MM.1S (cell line): Measurements from ENCODE around the gene OCRL.

ENCODE experiments used
- DNase-seq: peaks from one replicate; pipeline ENCODE4 v3.0.0-alpha.2; 2015
- H2AFZ ChIP-seq: fragments of 300-600 bp; sonication (generic); 2 replicates; pipeline ENCODE4 v1.6.0; 2016; ENCODE audit warnings: antibody characterized with exemption, low read length
- H3F3A ChIP-seq: fragments of 300-600 bp; sonication (generic); 2 replicates; pipeline ENCODE4 v1.6.1; 2016; ENCODE audit warnings: mild to moderate bottlenecking, antibody characterized with exemption, low read length, moderate library complexity, mixed read lengths; ENCODE audit not compliant: insufficient read depth
- H3K27ac ChIP-seq: fragments of 300-600 bp; sonication (generic); 2 replicates; pipeline ENCODE4 v1.5.1; 2016; ENCODE audit warnings: mild to moderate bottlenecking, low read length
- H3K27me3 ChIP-seq: fragments of 300-600 bp; sonication (generic); replicated peaks from 2 replicates; pipeline ENCODE4 v1.6.0; 2016; ENCODE audit warnings: low read length; ENCODE audit not compliant: insufficient read depth
- H3K36me3 ChIP-seq: fragments of 300-600 bp; sonication (generic); replicated peaks from 2 replicates; pipeline ENCODE4 v1.6.1; 2016; ENCODE audit warnings: mild to moderate bottlenecking, low read length, mixed read lengths; ENCODE audit not compliant: insufficient read depth
- H3K4me1 ChIP-seq: fragments of 300-600 bp; sonication (generic); 2 replicates; pipeline ENCODE4 v1.6.1; 2016; ENCODE audit warnings: low read length, mixed read lengths
- H3K4me2 ChIP-seq: fragments of 300-600 bp; sonication (generic); 2 replicates; pipeline ENCODE4 v1.6.0; 2016; ENCODE audit warnings: low read depth, low read length
- H3K4me3 ChIP-seq: fragments of 300-600 bp; sonication (generic); 2 replicates; pipeline ENCODE4 v1.5.1; 2016; ENCODE audit warnings: low read length, mixed read lengths
- H3K79me2 ChIP-seq: fragments of 300-600 bp; sonication (generic); 2 replicates; pipeline ENCODE4 v1.6.1; 2016; ENCODE audit warnings: mixed run types, low read length, mixed read lengths
- H3K9ac ChIP-seq: fragments of 300-600 bp; sonication (generic); 2 replicates; pipeline ENCODE4 v1.6.1; 2016; ENCODE audit warnings: low read length, mixed read lengths
- H3K9me2 ChIP-seq: fragments of 300-600 bp; sonication (generic); replicated peaks from 2 replicates; pipeline ENCODE4 v1.6.1; 2016; ENCODE audit warnings: mild to moderate bottlenecking, low read length, mixed read lengths; ENCODE audit not compliant: insufficient read depth
- H3K9me3 ChIP-seq: fragments of 300-600 bp; sonication (generic); replicated peaks from 2 replicates; pipeline ENCODE4 v1.6.1; 2016; ENCODE audit warnings: mild to moderate bottlenecking, low read length, mixed read lengths; ENCODE audit not compliant: insufficient read depth
- H4K20me1 ChIP-seq: fragments of 300-600 bp; sonication (generic); 2 replicates; pipeline ENCODE4 v1.6.1; 2016; ENCODE audit warnings: mild to moderate bottlenecking, low read length, moderate library complexity, mixed read lengths; ENCODE audit not compliant: insufficient read depth
- EZH2 ChIP-seq: fragments of 300-600 bp; sonication (generic); optimal IDR thresholded peaks from 2 replicates; pipeline ENCODE3; 2017; ENCODE audit warnings: low read depth, mild to moderate bottlenecking, antibody characterized with exemption, low read length, mixed read lengths
- EZH2phosphoT487 ChIP-seq: fragments of 300-600 bp; sonication (generic); IDR thresholded peaks from 2 replicates; pipeline ENCODE4 v1.6.1; 2018; ENCODE audit warnings: antibody characterized with exemption, low read length
- TF ChIP-seq, protein P1 (sequence below): fragments of 300-600 bp; sonication (generic); IDR thresholded peaks from 2 replicates; pipeline ENCODE4 v1.5.1; 2016; ENCODE audit warnings: antibody characterized with exemption, low read length, mixed read lengths

OCRL gene

DNA sequence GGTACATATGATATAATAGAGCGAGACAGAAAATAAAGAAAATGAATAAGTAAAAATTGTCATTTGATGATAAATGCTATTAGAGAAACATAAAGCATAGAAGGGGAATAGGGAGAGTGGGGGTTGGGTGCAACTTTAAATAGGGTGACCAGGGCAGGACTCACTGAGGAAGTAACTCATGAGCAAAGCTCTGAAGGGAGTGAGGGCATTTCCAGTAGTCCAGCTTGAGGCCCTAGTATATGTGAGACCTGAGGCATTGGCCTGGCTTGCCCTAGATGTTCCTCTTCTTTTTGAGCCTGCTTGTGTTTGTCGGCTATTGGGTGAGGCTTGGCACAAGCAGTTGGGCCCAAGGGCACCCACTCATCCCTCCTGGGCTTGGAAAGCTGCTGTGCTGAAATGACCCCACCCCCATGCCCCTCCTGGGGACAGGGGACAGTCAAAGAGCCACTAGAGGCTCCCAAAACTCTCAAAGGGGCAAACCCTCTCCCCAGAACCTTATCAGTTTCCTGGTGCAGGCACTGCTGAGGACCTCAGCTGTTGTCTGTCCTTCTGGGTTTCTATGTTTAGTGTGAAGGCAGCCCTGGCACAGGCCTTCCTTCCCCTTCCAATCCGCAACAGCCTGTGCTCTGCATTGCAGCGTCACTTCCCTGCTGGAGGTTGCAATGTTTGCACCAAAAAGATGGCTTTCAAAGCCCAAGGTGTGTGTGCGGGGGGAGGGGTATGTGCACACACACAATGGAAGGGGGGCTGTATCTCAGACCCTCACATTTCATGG, 74.6 kb downstream of the OCRL start:
- TF ChIP-seq EZH2phosphoT487, result no peak
- TF ChIP-seq EZH2, result no peak
- TF ChIP-seq, protein P1, sequence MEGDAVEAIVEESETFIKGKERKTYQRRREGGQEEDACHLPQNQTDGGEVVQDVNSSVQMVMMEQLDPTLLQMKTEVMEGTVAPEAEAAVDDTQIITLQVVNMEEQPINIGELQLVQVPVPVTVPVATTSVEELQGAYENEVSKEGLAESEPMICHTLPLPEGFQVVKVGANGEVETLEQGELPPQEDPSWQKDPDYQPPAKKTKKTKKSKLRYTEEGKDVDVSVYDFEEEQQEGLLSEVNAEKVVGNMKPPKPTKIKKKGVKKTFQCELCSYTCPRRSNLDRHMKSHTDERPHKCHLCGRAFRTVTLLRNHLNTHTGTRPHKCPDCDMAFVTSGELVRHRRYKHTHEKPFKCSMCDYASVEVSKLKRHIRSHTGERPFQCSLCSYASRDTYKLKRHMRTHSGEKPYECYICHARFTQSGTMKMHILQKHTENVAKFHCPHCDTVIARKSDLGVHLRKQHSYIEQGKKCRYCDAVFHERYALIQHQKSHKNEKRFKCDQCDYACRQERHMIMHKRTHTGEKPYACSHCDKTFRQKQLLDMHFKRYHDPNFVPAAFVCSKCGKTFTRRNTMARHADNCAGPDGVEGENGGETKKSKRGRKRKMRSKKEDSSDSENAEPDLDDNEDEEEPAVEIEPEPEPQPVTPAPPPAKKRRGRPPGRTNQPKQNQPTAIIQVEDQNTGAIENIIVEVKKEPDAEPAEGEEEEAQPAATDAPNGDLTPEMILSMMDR, result no peak
- H3K36me3 ChIP-seq, result no peaks in the 10 kb centered on the region
- no peaks in the 10 kb centered on the region for H3K9me2 ChIP-seq
- no peaks in the 10 kb centered on the region for H3K27me3 ChIP-seq
- no peak overlapping the region for H3K9ac ChIP-seq
- H3K27ac ChIP-seq, result no peak overlapping the region
- H3K79me2 ChIP-seq, result no peaks in the 10 kb centered on the region
- H3F3A ChIP-seq, result no peaks in the 10 kb centered on the region
- H3K4me2 ChIP-seq, result no peak overlapping the region
- H3K4me3 ChIP-seq, result no peak overlapping the region
- no peaks in the 10 kb centered on the region for H4K20me1 ChIP-seq
- no peak overlapping the region for H2AFZ ChIP-seq
- H3K4me1 ChIP-seq, result peaks cover 6% of the 10 kb centered on the region
- H3K9me3 ChIP-seq, result no peaks in the 10 kb centered on the region
- DNase-seq, result no peak

DNA sequence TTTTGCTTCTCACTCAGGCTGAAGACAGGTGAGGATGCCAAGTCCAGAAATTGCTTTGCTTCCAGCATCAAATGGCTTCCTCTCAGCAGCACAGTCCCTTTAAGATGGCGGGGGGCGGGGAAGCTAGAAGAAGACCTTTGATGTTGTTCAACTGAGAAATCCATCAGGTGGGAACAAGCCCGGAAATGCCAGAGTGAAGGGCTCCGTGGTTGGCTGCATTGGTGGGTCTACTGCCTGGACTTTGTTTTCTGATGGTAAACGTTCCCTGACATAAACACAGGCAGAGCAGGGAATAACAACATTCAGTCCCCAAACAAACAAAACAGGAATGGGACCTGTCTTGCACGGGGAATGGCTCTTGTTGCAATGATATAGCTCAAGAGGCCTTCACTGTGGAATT, 77.4 kb downstream of the OCRL start:
- TF ChIP-seq EZH2 (no peak), EZH2phosphoT487 (no peak)
- TF ChIP-seq, protein P1, result no peak
- H3K79me2 ChIP-seq, result no peaks in the 10 kb centered on the region
- no peak overlapping the region for H2AFZ ChIP-seq
- H4K20me1 ChIP-seq, result no peaks in the 10 kb centered on the region
- DNase-seq, result no peak
- no peaks in the 10 kb centered on the region for H3K27me3 ChIP-seq
- no peaks in the 10 kb centered on the region for H3K9me3 ChIP-seq
- H3F3A ChIP-seq, result no peaks in the 10 kb centered on the region
- peaks cover 6% of the 10 kb centered on the region for H3K4me1 ChIP-seq
- H3K4me2 ChIP-seq, result no peak overlapping the region
- H3K4me3 ChIP-seq, result no peak overlapping the region
- H3K9ac ChIP-seq, result no peak overlapping the region
- no peaks in the 10 kb centered on the region for H3K36me3 ChIP-seq
- no peaks in the 10 kb centered on the region for H3K9me2 ChIP-seq
- no peak overlapping the region for H3K27ac ChIP-seq

DNA sequence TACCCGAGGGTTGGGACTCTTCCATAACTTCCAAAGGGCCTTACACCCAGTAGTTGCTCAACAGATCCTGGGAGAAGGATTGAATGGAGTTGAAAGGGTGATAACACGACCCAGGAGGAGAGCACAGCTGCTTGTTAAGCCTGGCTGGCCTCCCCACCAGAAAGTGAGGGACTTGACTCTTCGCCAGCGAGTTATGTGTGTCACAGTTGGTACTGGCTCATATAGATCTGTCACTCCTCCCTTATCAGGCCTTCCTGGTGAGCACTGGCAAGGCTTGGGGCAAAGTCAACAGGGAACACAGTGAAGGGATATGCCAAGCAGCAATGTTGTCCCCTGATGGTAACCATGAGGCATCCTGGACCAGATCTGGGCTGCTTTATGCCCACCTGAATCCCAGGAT, 78.9 kb downstream of the OCRL start:
- no peaks in the 10 kb centered on the region for H3K79me2 ChIP-seq
- TF ChIP-seq, protein P1, result no peak
- TF ChIP-seq EZH2, result no peak
- TF ChIP-seq EZH2phosphoT487, result no peak
- no peaks in the 10 kb centered on the region for H3K27me3 ChIP-seq
- no peaks in the 10 kb centered on the region for H3K36me3 ChIP-seq
- no peaks in the 10 kb centered on the region for H3K9me3 ChIP-seq
- no peak overlapping the region for H3K27ac ChIP-seq
- no peaks in the 10 kb centered on the region for H3F3A ChIP-seq
- no peak overlapping the region for H3K4me2 ChIP-seq
- H3K9me2 ChIP-seq, result no peaks in the 10 kb centered on the region
- no peak overlapping the region for H3K9ac ChIP-seq
- no peaks in the 10 kb centered on the region for H3K4me1 ChIP-seq
- no peaks in the 10 kb centered on the region for H4K20me1 ChIP-seq
- no peak overlapping the region for H2AFZ ChIP-seq
- DNase-seq, result no peak
- no peak overlapping the region for H3K4me3 ChIP-seq
